GM12878 (cell line): Measurements from ENCODE around the gene TLR1. TPM values are rescaled to one million over a fixed set of nuclear protein-coding genes. Genes with fewer than 3 reads are reported as not detected.
A peak's percentile ranks its signal among the peaks of the same experiment; 100 is the strongest.

ENCODE experiments used
- CBFB ChIP-seq: IDR thresholded peaks from 2 replicates; pipeline ENCODE4 v1.6.1; 2016; ENCODE audit warnings: antibody characterized with exemption, low read depth
- CEBPB ChIP-seq, 2 experiments: fragments of 150-350 bp in 1 of 2; IDR thresholded peaks; 2 replicates each; pipeline ENCODE4 v1.6.1; 2012 to 2014; ENCODE audit warnings: low read depth in 2 of 2, low read length in 2 of 2, borderline replicate concordance in 1 of 2, inconsistent platforms in 1 of 2
- CHD1 ChIP-seq: IDR thresholded peaks from 2 replicates; pipeline ENCODE4 v1.6.1; 2012; ENCODE audit warnings: low read depth, low read length, improper control_type of control experiment
- CREB1 ChIP-seq: IDR thresholded peaks from 2 replicates; pipeline ENCODE4 v1.6.1; 2012; ENCODE audit warnings: low read depth, mild to moderate bottlenecking, inconsistent platforms
- EED ChIP-seq: sonication (generic); IDR thresholded peaks from 2 replicates; pipeline ENCODE4 v1.6.1; 2016; ENCODE audit warnings: antibody characterized with exemption, low read depth
- IKZF2 ChIP-seq, 2 experiments: fragments of 450-650 bp; IDR thresholded peaks; 2 replicates each; pipeline ENCODE4 v1.6.1; 2017; ENCODE audit warnings: mild to moderate bottlenecking in 2 of 2, moderate library complexity in 2 of 2
- NFIC ChIP-seq: IDR thresholded peaks from 2 replicates; pipeline ENCODE4 v1.6.1; 2012; ENCODE audit warnings: low read depth, mild to moderate bottlenecking, inconsistent platforms, low read length, moderate library complexity
- RAD21 ChIP-seq: IDR thresholded peaks from 2 replicates; pipeline ENCODE4 v1.6.1; 2011; ENCODE audit warnings: mild to moderate bottlenecking, low read depth, low read length, moderate library complexity; ENCODE audit not compliant: insufficient read depth
- SMC3 ChIP-seq: IDR thresholded peaks from 2 replicates; pipeline ENCODE4 v1.6.1; 2011; ENCODE audit warnings: low read length, improper control_type of control experiment, borderline replicate concordance
- SUPT20H ChIP-seq: IDR thresholded peaks from 2 replicates; pipeline ENCODE4 v1.6.1; 2011; ENCODE audit warnings: low read depth, mild to moderate bottlenecking, low read length, moderate library complexity, borderline replicate concordance; ENCODE audit not compliant: control insufficient read depth
- TBL1XR1 ChIP-seq: IDR thresholded peaks from 2 replicates; pipeline ENCODE4 v1.6.1; 2012; ENCODE audit warnings: low read depth, low read length, improper control_type of control experiment
- YBX1 ChIP-seq: fragments of 450-650 bp; IDR thresholded peaks from 2 replicates; pipeline ENCODE4 v1.6.1; 2016; ENCODE audit warnings: antibody characterized with exemption
- YY1 ChIP-seq: IDR thresholded peaks from 2 replicates; pipeline ENCODE4 v1.6.1; 2011; ENCODE audit warnings: low read depth, mild to moderate bottlenecking, low read length
- ZNF217 ChIP-seq: fragments of 450-650 bp; IDR thresholded peaks from 2 replicates; pipeline ENCODE4 v1.6.1; 2017; ENCODE audit warnings: antibody characterized with exemption, mild to moderate bottlenecking
- ZNF622 ChIP-seq: fragments of 450-650 bp; IDR thresholded peaks from 2 replicates; pipeline ENCODE4 v1.6.1; 2017; ENCODE audit warnings: mild to moderate bottlenecking, inconsistent platforms
- polyA plus RNA-seq, 11 experiments: library from polyadenylated mRNA; depleted of rRNA in 4 of 11; unstranded in 6 of 11; stranded (reverse) in 5 of 11; fragments of >200 nt; fragmentation: Nextera tagmentation in 4 of 11; fragmentation: Illumina TruSeq in 1 of 11; extraction: Ambion mirVana in 4 of 11; extraction: Trizol in 1 of 11; gene quantifications; 1 replicate in 1 of 11; 2 replicates in 10 of 11; pipeline versions ENCODE4 v1.2.1 to v1.2.3, GENCODE V29; 2011 to 2016; ENCODE audit warnings: inconsistent platforms in 2 of 11, missing spikeins in 2 of 11, low read depth in 1 of 11
- total RNA-seq, 4 experiments: library from RNA; depleted of rRNA in 3 of 4; stranded (reverse); fragments of >200 nt in 3 of 4; fragmentation: Illumina TruSeq in 1 of 4; extraction: Trizol in 1 of 4; gene quantifications; 2 replicates each; pipeline versions ENCODE4 v1.2.1 to v1.2.3, GENCODE V29; 2013 to 2021
- TF ChIP-seq, protein P1 (sequence below): fragments of 450-650 bp; IDR thresholded peaks from 2 replicates; pipeline ENCODE4 v1.6.1; 2018; ENCODE audit warnings: borderline replicate concordance, mild to moderate bottlenecking; ENCODE audit not compliant: partially characterized antibody
- TF ChIP-seq, protein P2 (sequence below): IDR thresholded peaks from 2 replicates; pipeline ENCODE4 v1.6.1; 2011; ENCODE audit warnings: mild to moderate bottlenecking, low read depth, low read length, moderate library complexity; ENCODE audit not compliant: insufficient replicate concordance
- TF ChIP-seq, protein P3 (sequence below), 3 experiments: IDR thresholded peaks in 2 of 3; conservative IDR thresholded peaks in 1 of 3; 2 replicates each; pipeline ENCODE4 v1.5.1; 2011; ENCODE audit warnings: low read depth in 3 of 3, low read length in 3 of 3, mild to moderate bottlenecking in 3 of 3, control low read depth in 2 of 3, moderate library complexity in 2 of 3, inconsistent platforms in 1 of 3, mixed read lengths in 1 of 3; ENCODE audit not compliant: control insufficient read depth in 2 of 3, insufficient read depth in 1 of 3; ENCODE audit errors: extremely low read depth in 1 of 3
- TF ChIP-seq, protein P4 (sequence below): fragments of 450-650 bp; IDR thresholded peaks from 2 replicates; pipeline ENCODE4 v1.6.1; 2014; ENCODE audit warnings: mild to moderate bottlenecking
- TF ChIP-seq, protein P5 (sequence below): fragments of 450-650 bp; formaldehyde crosslinking; IDR thresholded peaks from 2 replicates; pipeline ENCODE4 v1.5.0; 2022; ENCODE audit warnings: mild to moderate bottlenecking, missing genetic modification characterization

Gene TLR1
- total and polyA plus RNA-seq, 10 of the 15 experiments (the other 5 are each of a cell fraction or from before 2014, with no cell fraction given): 9.3 to 57.1 (median 20.4) TPM

DNA sequence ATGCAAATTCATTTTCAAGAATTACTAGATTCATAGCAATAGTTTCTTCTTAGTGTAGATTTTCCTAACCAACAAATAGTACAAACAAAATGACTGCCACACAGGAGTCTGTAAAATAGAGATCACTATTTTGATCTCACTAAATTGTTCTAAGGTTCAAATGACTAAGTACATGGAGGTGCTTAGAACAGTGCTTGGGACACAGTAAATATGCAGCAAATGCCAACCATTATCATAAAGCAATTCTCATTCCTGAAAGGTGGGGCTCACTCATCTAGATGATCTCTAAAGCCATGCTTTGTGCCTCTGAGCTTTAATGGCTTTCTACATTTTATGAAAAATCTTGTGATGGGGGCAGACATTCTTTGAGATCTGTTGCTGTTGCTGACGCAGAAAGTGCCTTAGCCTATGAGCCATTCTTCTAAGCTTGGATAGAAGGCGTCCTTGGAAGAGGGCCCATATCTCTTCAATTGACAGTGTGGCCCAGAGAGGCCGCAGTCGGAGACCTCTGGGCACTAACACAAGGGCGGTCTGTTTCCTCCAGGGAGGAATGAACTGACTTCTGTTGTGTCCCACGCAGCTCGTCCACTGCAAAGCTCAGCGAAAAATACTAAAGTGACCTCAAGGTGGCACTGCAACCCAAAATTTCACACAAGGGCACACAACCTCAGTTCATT is 45.3 kb downstream of the TLR1 start (continued):
- TF ChIP-seq, protein P1, sequence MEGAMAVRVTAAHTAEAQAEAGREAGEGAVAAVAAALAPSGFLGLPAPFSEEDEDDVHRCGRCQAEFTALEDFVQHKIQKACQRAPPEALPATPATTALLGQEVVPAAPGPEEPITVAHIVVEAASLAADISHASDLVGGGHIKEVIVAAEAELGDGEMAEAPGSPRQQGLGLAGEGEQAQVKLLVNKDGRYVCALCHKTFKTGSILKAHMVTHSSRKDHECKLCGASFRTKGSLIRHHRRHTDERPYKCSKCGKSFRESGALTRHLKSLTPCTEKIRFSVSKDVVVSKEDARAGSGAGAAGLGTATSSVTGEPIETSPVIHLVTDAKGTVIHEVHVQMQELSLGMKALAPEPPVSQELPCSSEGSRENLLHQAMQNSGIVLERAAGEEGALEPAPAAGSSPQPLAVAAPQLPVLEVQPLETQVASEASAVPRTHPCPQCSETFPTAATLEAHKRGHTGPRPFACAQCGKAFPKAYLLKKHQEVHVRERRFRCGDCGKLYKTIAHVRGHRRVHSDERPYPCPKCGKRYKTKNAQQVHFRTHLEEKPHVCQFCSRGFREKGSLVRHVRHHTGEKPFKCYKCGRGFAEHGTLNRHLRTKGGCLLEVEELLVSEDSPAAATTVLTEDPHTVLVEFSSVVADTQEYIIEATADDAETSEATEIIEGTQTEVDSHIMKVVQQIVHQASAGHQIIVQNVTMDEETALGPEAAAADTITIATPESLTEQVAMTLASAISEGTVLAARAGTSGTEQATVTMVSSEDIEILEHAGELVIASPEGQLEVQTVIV: no peak
- TF ChIP-seq TBL1XR1 (0 out of 2 replicates have a peak, but pooled peaks have one; percentile 20), ZNF217 (no peak), ZNF622 (no peak), CHD1 (no peak), CEBPB (IDR thresholded peaks at IDR 0.05; ENCODE audit: borderline replicate concordance in 1 of 2, low read depth in 2 of 2, low read length in 2 of 2) (no peak), SUPT20H (no peak), CREB1 (0 out of 2 replicates have a peak, but pooled peaks have one; percentile 9), YBX1 (no peak), YY1 (0 out of 2 replicates have a peak, but pooled peaks have one; percentile 27), RAD21 (peak; percentile 93), CBFB (no peak), NFIC (no peak), EED (0 out of 2 replicates have a peak, but pooled peaks have one; percentile 25), IKZF2 (IDR thresholded peaks at IDR 0.05) (peak in 1 of 2 experiments; percentile 8; a peak in 1 of 4 replicates), SMC3 (peak; percentile 85)
- TF ChIP-seq, protein P2, sequence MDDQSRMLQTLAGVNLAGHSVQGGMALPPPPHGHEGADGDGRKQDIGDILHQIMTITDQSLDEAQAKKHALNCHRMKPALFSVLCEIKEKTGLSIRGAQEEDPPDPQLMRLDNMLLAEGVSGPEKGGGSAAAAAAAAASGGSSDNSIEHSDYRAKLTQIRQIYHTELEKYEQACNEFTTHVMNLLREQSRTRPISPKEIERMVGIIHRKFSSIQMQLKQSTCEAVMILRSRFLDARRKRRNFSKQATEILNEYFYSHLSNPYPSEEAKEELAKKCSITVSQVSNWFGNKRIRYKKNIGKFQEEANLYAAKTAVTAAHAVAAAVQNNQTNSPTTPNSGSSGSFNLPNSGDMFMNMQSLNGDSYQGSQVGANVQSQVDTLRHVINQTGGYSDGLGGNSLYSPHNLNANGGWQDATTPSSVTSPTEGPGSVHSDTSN: no peak
- TF ChIP-seq, protein P3, sequence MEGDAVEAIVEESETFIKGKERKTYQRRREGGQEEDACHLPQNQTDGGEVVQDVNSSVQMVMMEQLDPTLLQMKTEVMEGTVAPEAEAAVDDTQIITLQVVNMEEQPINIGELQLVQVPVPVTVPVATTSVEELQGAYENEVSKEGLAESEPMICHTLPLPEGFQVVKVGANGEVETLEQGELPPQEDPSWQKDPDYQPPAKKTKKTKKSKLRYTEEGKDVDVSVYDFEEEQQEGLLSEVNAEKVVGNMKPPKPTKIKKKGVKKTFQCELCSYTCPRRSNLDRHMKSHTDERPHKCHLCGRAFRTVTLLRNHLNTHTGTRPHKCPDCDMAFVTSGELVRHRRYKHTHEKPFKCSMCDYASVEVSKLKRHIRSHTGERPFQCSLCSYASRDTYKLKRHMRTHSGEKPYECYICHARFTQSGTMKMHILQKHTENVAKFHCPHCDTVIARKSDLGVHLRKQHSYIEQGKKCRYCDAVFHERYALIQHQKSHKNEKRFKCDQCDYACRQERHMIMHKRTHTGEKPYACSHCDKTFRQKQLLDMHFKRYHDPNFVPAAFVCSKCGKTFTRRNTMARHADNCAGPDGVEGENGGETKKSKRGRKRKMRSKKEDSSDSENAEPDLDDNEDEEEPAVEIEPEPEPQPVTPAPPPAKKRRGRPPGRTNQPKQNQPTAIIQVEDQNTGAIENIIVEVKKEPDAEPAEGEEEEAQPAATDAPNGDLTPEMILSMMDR (IDR thresholded peaks at IDR 0.05 in 2 of 3, conservative IDR thresholded peaks at IDR 0.05 in 1 of 3; ENCODE audit: control insufficient read depth in 2 of 3, extremely low read depth in 1 of 3, insufficient read depth in 1 of 3, low read depth in 3 of 3, low read length in 3 of 3): peak; percentile 46 to 75 (median 74)
- TF ChIP-seq, protein P4, sequence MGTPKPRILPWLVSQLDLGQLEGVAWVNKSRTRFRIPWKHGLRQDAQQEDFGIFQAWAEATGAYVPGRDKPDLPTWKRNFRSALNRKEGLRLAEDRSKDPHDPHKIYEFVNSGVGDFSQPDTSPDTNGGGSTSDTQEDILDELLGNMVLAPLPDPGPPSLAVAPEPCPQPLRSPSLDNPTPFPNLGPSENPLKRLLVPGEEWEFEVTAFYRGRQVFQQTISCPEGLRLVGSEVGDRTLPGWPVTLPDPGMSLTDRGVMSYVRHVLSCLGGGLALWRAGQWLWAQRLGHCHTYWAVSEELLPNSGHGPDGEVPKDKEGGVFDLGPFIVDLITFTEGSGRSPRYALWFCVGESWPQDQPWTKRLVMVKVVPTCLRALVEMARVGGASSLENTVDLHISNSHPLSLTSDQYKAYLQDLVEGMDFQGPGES: no peak
- TF ChIP-seq, protein P5, sequence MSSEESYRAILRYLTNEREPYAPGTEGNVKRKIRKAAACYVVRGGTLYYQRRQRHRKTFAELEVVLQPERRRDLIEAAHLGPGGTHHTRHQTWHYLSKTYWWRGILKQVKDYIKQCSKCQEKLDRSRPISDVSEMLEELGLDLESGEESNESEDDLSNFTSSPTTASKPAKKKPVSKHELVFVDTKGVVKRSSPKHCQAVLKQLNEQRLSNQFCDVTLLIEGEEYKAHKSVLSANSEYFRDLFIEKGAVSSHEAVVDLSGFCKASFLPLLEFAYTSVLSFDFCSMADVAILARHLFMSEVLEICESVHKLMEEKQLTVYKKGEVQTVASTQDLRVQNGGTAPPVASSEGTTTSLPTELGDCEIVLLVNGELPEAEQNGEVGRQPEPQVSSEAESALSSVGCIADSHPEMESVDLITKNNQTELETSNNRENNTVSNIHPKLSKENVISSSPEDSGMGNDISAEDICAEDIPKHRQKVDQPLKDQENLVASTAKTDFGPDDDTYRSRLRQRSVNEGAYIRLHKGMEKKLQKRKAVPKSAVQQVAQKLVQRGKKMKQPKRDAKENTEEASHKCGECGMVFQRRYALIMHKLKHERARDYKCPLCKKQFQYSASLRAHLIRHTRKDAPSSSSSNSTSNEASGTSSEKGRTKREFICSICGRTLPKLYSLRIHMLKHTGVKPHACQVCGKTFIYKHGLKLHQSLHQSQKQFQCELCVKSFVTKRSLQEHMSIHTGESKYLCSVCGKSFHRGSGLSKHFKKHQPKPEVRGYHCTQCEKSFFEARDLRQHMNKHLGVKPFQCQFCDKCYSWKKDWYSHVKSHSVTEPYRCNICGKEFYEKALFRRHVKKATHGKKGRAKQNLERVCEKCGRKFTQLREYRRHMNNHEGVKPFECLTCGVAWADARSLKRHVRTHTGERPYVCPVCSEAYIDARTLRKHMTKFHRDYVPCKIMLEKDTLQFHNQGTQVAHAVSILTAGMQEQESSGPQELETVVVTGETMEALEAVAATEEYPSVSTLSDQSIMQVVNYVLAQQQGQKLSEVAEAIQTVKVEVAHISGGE (CRISPR knock-in tag): no peak
